HG03064 (cell line): ENCODE measurements around the gene CPED1.
"Not testable (repeated sequence)": the region's sequence is repeated elsewhere in the genome, so short reads cannot be mapped to it uniquely, and the experiment has no call there.

Experiments used
- ATAC-seq: cut with Tn5 transposase; IDR thresholded peaks from one replicate; pipeline ENCODE4 v1.9.1; 2021; ENCODE audit warnings: low read depth; ENCODE audit not compliant: unreplicated experiment

CPED1 gene

DNA sequence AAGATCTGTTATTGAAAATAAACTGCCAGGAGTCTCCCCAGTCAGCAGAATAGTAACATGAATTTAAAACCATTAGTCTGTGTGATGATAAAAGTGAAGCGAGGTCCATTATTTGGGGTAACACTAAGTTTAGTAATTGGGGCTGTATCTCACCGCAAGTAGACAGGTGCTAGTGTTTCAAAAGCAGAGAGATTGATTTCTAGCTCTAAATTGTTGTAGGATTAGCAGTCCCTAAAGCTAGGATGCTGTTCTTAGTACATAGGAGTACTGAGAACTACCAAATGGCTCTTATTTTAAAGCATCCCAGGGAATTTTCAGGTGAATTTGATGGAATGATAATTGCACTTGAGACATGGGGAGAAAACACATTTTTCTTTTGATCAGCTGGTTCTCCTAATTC, 70.5 kb downstream of the CPED1 start:
- no peak for ATAC-seq

DNA sequence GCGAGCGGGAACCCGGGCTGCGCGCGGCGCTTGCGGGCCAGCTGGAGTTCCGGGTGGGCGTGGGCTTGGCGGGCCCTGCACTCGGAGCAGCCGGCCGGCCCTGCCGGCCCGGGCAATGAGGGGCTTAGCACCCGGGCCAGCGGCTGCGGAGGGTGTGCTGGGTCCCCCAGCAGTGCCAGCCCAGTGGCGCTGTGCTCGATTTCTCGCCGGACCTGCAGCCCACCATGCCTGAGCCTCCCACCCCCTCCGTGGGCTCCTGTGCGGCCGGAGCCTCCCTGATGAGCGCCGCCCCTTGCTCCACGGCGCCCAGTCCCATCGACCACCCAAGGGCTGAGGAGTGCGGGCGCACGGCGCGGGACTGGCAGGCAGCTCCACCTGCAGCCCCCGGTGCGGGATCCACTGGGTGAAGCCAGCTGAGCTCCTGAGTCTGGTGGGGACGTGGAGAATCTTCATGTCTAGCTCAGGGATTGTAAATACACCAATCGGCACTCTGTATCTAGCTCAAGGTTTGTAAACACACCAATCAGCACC, 71.5 kb downstream of the CPED1 start:
- not testable (repeated sequence) for ATAC-seq

DNA sequence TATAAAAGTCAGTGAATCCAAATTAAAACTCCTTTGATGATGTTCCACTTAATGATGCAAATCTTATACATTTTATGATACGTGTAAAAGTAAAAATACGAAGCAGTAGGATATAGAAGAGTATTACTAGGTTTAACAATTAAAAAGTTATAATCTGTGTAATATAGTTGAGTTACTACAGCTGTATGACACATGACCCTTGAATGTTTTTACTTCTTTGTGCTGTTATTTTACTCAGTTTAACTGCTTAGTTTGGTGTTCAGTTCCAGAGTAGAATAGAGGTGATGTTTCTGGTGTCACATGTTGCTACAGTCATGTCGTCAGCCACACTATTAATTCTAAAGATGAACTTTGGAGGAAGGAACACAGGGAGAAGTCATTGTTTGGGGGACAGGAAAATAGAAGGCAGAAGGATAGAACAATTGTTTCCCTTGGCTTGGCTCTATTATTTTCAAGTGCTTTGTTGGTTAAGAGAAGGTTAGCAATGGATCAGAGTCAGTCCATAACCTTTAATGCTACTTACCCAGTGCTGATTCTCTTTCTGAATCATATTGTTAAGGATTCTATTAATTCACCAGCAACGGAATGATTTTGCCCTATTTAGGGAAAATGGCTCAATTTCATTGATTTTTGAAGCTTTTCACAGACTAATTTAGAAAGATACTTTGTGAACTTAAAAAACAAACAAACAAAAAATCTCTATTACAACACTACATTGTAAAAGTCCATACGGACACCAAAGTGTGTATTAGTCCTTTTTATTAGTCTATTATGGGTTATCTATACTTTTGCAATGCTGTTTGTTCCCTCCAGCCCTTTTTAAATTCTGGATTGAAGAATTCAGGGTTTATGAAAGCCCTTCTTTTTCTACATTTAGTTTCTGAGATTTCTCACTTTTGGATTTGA, 73.4 kb downstream of the CPED1 start:
- no peak for ATAC-seq

DNA sequence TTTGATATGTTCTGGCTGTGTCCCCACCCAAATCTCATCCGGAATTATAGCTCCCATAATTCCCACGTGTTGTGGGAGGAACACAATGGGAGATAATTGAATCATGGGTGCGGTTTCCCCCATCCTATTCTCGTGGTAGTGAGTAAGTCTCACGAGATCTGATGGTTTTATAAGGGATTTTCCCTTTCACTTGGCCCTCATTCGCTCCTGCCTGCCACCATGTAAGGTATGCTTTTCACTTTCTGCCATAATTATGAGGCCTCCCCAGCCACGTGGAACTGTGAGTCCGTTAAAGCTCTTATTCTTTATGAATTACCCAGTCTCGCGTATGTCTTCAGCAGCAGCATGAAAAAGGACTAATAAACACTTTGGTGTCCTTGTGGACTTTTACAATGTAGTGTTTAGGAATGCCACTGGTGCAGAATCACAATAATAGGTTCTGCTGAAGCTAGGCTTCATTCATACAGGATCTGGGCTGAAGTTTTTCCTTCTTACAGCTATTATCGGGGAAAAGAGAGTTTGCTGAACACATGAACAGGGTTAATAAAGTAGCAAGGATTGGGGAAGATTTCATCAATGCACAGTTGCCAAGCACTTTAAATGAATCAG, 74.3 kb downstream of the CPED1 start:
- no peak for ATAC-seq

DNA sequence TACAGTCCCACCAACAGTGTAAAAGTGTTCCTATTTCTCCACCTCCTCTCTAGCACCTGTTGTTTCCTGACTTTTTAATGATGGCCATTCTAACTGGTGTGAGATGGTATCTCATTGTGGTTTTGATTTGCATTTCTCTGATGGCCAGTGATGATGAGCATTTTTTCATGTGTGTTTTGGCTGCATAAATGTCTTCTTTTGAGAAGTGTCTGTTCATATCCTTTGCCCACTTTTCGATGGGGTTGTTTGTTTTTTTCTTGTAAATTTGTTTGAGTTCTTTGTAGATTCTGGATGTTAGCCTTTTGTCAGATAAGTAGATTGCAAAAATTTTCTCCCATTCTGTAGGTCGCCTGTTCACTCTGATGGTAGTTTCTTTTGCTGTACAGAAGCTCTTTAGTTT, 79.2 kb downstream of the CPED1 start:
- ATAC-seq, result not testable (repeated sequence)

DNA sequence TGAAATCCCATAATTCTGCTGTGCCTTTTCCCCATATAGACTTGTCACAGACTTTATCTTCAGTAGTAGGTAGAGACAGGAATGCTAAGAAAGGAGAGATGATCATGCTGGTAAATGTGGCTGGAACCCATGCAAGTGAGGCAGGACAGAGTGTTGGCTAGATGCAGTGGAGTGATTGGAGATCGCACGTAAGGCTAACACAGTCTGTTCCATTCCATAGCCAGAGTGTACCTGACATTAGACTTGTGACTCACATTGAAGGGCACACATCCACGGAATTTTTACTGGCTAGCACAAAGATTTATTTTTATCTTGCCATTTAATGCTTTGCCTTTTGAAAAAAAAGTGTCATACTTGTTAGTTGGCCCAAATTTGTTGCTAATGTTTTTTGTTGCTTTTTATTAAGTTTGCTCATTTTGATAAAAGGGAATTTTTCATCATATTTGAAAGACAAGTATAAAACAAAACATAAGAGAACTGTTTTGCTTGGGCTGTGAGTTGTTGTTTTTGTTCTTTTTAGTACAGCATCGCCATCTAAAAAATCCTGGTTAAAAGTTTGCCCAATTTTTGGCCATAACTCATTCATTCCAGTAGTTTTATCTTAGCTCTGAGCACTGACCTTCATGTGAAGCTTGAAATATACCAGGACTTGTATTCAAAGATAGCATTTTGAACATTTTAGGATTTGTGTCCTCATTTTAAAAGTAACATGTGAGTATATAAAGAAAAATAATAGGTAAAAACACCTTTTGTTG, 81.0 kb downstream of the CPED1 start:
- ATAC-seq, result no peak

DNA sequence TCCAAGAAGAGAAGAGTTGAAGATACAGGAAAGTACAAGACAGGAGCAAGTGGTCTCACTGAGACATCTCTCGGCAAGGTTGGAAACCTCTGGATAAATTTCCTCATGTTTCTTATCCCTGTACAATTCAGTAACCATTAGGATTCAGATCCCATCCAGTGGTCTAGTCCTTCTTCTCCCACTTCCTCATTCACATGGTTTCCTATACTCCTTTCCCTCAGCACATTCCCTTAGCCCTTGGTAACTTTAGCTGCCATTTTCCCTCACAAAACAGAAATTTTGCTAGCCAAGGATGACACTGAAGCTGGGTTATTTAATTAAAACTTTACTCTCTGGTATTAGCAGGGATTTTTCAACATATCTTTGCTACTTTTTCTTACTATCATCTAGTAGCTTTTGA, 82.6 kb downstream of the CPED1 start:
- no peak for ATAC-seq

DNA sequence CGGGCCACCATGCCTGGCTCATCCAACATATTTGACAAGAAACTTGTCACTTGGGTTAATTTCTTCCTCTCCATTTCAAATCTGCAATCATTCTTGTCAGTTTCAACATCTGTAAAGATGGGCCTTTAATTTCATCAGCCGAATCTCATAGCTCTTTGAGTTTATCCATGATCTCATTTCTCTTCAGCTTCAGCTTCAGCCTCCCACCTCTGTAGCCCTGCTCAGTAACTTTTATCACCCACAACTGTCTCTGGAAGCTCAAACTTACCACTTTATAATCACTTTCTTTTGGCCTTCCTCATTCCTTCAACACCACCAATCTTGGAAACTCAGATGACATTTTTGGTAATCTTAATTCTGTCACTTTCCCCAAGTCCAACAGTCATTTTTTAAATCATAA, 83.2 kb downstream of the CPED1 start:
- ATAC-seq, result no peak

DNA sequence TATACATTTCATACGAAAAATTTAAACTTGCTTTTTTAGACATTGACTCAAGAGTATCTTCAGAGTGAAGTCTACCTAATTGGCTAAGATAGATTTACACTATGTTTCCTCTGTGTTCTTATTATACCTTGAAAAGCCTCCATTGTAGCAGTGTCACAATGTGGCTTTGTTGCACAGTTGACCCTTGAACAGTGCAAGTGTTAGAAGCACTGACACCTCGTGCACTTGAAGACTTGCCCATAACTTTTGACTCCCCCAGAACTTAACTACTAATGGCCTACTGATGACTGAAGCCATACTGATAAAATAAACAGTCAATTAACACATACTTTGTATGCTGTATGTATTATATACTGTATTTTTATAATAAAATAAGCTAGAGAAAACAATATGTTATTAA, 84.3 kb downstream of the CPED1 start:
- no peak for ATAC-seq

DNA sequence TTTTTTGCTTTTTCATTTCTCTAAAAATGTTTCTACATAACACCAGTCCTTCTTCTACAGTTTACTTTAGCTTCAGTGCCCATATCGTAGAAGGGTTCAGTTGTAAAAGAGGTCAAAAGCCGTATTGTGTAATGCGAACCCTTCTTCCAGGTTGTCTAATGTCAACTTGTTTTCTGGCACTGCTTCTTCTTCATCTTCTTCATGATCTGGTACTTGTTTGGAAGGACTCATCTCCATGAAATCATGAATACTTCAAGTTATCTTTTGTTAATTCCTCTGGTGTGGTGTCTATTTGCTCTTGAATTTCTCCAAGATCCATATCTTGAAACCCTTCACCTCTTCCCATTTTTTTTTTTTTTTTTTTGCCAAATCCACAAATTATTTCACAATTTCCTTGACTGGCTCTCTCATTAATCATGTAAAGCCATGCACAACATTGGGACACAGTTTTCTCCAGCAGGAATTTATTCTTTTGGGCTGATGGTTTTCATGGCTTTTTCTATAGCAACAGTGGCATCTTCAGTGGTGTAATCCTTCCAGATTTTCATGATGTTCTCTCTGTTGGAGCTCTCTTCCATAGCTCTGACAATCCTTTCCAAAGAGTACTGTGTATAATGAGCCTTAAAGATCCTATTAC, 85.1 kb downstream of the CPED1 start:
- ATAC-seq, result no peak

DNA sequence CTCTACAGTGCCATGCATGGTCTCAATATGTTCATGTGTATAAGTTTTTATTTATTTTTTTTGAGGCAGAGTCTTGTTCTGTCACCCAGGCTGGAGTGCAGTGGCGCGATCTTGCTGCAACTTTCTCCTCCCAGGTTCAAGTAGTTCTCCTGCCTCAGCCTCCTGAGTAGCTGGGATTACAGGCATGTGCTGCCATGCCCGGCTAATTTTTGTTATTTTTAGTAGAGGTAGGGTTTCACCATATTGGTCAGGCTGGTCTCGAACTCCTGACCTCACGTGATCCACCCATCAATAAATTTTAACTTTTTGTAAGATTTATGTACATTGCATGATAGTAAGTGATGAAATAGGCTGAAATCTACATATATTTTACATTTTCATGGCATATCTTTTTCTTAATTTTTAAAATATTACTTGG, 86.9 kb downstream of the CPED1 start:
- not testable (repeated sequence) for ATAC-seq

DNA sequence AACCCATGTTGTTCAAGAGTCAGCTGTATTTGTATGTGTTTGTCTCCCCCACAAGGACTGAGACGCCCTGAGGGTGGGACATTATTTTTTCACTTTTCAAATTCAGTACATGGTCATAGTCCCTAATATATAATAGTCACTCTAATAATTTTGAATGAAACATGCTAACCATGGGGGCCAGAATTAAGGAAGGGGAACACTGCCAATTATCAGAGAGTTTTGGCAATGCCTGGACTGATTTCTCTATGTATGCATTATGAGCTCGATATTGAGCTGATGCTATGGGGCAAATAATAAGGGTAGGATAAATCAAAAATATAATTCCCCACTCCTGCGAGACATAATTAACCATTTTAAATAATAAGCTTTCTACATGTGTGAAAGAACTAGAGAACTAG, 87.4 kb downstream of the CPED1 start:
- ATAC-seq, result no peak

DNA sequence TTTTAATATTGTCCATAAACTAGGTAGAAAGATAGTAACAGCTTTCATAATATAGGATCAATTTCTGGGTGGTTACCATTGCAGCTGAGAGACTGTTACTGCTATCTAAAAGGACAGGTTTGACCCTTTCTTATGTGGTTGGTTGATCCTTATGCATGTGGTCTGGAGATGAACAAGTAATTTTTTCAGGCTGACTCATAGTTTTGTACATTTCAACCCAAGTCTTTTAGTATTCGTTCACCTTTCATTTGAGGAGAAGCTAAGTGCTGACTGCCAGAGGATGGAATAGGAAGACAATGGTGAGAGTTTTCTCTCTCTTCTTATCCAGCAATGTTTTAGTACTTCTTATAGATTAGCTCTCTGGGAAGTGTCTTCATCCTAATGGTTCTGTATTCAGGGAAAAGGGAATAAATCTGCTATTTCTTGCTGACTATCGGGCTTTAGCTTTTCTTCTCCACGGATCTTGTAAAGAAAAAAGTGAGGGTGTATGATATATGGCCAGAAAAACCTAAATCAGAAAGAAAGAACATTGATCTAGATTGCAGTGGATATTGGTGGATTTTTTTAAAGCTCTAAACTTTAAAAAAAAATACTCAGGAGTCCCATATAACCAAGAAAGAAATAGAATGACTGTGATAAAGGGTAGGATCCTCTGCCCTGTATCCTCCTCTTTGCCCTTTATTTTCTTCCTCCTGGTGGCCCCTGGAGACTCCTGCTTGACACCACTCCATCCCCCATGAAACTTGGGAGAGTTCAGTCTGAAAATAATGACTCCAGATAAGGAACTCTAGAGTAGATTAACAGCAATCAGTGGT, 88.0 kb downstream of the CPED1 start:
- no peak for ATAC-seq

DNA sequence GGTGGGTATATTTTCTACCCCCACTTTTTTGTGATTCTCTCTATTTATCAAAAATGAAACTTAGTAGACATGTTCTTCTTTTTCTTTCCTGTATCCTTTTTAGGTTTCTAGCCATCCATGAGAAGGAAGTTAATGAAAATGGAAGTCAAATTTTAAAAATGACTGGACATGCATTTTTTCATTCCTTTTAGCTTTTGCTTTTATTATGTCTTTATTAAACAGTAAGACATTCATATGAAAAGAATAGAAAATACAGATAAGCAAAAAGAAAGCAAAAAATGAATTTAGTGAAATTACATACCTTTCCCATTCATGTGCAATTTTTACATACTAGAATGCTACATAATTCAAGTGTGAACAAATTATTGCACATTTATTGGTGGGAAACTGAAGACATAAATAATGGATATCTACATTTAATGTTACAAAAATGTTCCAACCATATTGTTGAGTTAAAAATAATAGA, 88.7 kb downstream of the CPED1 start:
- no peak for ATAC-seq

DNA sequence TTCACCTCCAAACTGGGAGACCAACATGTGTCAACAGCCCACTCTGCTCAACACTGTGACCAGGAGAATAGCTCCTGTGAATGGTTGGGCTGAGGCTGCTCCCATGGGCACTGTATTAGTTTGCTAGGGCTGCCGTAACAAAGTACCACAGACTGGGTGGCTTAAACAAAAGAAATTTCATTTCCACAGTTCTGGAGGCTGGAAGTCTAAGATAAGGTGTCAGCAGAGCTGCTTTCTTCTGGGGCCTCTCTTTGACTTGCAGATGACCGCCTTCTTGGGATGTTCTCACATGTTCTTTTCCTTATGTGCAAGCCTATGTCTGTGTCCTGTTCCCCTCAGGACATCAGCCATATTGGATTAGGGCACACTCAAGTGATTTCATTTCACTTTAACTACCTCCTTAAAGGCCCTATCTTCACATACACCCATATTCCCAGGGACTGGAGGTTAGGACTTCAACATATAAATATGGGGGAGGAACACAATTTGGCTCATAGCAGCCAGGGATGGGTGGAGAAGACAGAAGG, 90.3 kb downstream of the CPED1 start:
- no peak for ATAC-seq

DNA sequence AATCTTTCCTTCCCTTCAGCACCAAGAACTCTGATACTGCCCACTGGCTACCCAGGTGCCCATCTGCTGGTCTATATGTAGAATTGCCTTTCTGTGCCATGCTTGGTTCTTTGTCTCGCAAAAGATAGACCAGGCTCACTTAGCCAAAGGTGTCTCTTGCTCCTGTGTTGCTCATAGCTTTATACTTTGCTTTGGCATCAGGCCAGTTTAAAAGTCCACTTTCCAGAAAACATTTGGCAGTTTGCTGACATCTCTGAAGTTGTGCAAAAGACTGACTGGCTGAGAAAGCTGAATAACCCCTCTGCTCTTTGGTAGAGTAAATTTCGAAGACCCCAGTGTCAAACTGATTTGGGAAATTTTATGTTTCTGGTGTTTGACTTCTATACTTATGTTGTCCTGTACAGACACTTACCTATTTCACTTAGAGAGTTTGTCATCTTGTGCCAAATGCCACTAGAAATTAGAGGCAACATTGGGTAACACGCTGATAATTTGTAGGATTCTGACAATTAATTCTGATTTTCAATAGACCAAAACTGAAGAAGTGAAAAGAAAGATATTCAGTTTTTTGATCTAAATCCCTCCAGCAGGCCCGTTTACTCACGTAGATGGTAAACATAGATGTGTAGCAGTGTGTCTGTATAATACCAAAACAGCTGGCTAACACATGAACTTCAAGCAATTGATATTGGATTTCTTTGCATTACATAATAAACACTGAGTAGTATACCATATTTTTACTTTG, 91.1 kb downstream of the CPED1 start:
- ATAC-seq, result no peak

DNA sequence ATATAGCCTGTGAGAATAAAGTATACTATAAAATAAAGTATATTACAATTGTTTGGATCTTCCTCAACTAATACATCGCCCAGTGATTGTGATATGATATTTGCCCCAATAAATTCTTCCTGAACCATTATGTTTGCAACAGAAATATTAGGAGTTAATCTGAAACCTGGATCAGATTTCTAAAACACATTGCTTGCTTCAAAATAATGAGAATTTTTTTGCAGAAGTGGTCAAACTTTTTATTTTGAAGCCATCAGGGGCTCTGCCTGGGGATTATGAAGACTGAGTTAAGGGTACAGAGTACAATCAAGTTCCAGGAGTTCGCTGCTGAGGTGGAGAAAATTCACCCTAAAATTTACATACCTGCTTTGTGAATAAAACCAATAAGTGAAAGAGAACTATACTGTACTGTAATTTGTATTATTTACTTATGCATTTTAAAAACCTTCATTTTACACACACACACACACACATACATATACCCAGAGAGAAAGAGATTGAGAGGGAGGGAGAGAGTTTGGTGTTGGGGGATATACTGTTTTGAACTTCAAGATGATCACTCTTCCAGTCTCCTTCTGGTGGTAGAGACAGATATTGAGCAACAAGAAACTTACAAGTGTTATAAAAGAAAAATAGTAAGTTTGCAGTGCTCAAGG, 91.9 kb downstream of the CPED1 start:
- no peak for ATAC-seq

DNA sequence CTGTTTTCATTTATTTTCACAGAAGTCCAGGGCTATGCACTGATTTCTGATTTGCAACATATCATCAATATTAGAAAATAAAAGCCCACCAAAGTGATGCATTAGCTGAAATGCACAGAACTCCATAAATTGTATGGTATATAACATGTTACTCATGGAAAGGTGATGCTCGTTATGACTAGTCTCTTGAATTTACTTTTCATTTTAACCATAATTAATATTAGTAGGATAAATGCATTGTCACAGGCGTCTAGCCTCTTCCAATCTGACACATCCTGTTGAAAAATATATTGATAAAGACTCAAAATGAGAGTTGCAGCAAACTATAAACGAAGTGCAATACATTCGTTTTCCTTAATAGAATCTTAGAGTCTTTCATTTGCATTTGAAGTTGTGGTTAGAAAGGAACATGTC, 92.4 kb downstream of the CPED1 start:
- ATAC-seq, result no peak
